MM.1S (cell line): ENCODE measurements around the gene EPB42.

ENCODE experiments used
- CTCF ChIP-seq: fragments of 300-600 bp; sonication (generic); IDR thresholded peaks from 2 replicates; pipeline ENCODE4 v1.5.1; 2016; ENCODE audit warnings: antibody characterized with exemption, low read length, mixed read lengths
- EZH2 ChIP-seq: fragments of 300-600 bp; sonication (generic); optimal IDR thresholded peaks from 2 replicates; pipeline ENCODE3; 2017; ENCODE audit warnings: low read depth, mild to moderate bottlenecking, antibody characterized with exemption, low read length, mixed read lengths
- EZH2phosphoT487 ChIP-seq: fragments of 300-600 bp; sonication (generic); IDR thresholded peaks from 2 replicates; pipeline ENCODE4 v1.6.1; 2018; ENCODE audit warnings: antibody characterized with exemption, low read length

- TF ChIP-seq CTCF (no peak), EZH2phosphoT487 (no peak), EZH2 (no peak)
Observed at GRCh38 chr15:43207024-43207423, 13.8 kb downstream of the EPB42 start.
